NCI-H2196 (cell line): ENCODE measurements around the gene CNPY4.

Experiments used
- DNase-seq: peaks from one replicate; lab custom pipeline; 2025; ENCODE audit not compliant: unreplicated experiment; lab: John Stamatoyannopoulos, UW

The CNPY4 gene

GRCh38 chr7:100091411-100092181 is 27.8 kb upstream of the CNPY4 start:
- no peak for DNase-seq

DNA sequence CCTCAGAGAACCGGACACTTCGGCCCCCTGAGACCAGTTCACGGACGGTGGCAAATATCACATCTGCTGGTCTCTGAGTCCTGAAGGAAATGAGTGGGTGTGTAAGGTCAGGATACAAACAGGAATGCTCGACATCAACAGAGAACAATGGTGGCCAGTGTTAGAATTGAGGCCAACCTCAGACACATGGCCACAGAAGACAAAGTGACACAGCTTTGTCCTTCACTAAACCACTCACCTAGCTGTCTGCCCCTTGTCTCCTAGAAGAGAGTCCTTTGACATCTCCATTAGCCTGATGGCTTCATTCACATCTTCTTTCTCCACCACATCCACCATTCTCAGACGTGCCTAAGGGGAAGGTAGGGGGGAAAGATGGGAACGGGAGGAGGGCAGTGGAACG is 26.4 kb upstream of the CNPY4 start:
- DNase-seq = no peak

DNA sequence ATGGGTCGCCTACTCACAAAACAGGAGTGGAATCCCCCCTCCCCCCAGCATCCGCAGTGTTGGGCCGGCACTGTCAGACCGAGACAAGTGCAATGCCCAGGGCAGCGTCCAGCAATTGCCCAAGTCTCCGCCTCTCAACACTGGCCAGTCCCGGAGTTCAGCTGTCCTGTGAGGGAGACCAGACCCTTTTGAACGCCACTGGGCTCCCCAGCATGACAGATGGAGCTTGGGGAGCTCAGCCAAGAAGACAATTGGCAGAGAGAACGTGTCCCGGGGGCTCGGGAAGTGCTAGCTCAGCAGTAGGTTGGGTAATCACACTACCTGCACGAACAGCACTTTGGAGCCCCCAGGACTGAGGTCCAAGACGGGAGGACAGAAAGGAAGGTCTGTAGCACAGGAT is 25.9 kb upstream of the CNPY4 start:
- DNase-seq = no peak

DNA sequence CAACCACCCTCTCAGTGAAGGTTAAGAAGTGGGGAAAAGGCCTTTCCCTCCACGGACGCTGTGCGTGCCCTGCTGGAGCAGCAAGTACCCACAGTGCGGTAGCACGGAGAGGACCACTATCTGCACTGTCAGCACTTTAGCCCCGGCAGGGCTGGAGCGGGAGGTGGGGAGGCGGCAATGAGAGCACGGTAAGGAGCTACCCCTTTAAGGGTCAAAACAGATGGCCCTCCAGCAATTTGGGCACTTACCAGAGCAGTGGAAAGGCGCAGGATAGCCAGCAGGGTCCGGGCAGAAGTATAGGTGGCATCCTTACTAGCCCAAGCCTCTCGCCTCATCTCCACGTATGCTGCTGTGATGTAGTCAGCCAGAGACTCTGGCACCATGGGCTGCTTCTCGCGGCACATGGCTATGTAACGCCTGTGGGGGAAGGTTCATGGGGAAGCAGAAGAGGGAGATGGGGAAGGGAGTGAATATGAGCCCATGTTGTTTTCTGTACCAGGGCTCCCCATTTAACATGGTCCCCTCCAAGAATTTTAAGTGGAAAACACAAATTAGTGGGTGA is 25.4 kb upstream of the CNPY4 start:
- DNase-seq = no peak

- no peak for DNase-seq
Measured at GRCh38 chr7:100095289-100095688, 24.1 kb upstream of the CNPY4 start.

GRCh38 chr7:100095704-100096103 is 23.7 kb upstream of the CNPY4 start:
- DNase-seq = no peak

- DNase-seq = no peak
Measured at GRCh38 chr7:100098913-100099312, 20.5 kb upstream of the CNPY4 start.

GRCh38 chr7:100099452-100099851 is 20.0 kb upstream of the CNPY4 start:
- DNase-seq = no peak

GRCh38 chr7:100100420-100101015 is 18.9 kb upstream of the CNPY4 start:
- peak; percentile 97 for DNase-seq

DNA sequence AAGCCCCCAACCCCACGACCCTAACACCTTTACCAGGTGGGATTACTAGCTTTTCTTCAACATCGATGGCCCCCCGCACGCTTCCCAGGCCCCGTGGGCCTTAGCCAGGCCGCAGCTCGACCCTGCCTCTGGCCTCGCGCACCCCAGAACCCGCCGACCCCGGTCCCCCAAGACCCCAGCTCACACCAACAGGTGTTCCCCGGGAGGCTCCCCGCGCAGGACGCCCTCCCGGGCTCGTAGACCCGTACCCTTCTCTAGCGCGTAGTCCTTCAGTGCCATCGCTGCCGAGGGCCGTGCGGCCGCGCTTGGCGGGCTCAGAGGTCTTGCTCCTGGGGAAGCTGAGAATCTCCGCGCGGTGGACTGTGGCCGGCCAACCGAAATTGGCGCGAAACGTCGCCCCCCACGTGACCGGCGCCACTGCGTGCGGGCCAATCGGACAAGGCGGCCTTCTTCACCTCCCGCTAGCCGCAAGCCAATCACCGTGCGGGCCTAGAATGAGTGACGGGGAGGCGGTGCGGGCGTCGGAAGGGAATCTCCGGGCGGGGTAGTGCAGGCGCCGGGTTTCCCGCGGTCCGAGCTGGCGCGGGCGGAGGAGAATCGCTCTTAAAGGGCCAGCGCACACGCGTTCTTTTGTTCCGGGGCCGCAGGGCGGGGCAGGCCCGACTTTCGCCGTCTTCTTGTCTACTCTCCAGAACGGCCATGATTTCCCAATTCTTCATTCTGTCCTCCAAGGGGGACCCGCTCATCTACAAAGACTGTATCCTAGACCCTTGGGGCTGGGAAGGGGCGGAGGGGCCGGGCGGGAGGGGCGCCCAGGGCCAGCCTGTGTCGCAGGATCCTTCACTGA is 18.2 kb upstream of the CNPY4 start, which contains the start of the genes AP4M1 and MCM7:
Gene AP4M1 (plus strand): TSS at position 628 of the 847 bp plus-strand sequence. CDS start 72 bp downstream, at position 700.
Gene MCM7 (minus strand): TSS at position 382 of the 847 bp plus-strand sequence. CDS start 103 bp downstream, at position 279.
- DNase-seq = peak; percentile 99

DNA sequence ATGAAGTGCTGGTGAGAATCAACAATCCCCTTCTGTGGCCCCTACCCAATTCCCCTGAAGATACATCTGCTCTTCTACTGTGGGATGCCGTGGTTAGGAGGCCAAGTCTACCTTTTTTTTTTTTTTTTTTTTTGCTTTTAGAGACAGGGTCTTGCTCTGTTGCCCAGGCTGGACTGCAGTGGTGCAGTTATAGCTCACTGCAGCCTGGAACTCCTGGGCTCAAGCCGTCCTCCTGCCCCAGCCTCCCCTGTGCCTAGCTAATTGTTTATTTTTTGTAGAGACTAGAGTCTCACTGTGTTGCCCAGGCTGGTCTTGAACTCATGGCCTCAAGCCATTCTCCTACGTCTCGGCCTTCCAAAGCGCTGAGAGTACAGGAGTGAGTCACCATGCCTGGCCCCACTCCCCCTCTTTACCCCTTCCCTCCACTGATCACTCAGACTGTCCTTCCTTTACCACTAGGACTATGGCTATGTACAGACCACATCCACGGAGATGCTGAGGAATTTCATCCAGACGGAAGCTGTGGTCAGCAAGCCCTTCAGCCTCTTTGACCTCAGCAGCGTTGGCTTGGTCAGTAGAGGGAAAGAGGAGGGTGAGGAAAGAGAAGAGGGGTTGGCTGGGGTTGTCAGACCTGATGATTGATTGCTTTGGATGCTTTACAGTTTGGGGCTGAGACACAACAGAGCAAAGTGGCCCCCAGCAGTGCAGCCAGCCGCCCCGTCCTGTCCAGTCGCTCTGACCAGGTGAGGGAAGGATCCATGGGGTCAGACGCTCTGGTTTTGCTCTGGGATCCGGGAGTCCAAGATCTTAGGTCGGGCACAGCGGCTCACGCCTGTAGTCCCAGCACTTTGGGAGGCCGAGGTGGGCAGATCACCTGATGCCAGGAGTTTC is 16.2 kb upstream of the CNPY4 start:
- no peak for DNase-seq

DNA sequence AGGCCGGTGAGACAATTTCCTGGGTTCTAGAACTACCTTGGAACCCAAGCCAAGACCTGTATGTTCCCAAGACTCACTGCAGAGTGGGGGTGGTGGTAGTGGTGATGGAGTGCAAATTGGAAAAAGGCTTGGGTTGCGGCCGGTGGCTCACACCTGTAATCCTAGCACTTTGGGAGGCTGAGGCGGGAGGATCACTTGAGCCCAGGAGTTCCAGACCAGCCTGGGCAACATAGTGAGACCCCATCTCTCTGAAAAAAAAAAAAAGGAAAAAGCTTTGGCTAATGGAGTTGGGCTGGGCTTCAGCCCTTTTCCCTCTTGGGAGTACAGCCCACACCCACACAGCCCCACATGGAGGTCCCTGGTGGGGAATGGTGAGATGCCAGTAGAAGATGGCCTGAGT is 13.9 kb upstream of the CNPY4 start:
- DNase-seq = no peak

DNA sequence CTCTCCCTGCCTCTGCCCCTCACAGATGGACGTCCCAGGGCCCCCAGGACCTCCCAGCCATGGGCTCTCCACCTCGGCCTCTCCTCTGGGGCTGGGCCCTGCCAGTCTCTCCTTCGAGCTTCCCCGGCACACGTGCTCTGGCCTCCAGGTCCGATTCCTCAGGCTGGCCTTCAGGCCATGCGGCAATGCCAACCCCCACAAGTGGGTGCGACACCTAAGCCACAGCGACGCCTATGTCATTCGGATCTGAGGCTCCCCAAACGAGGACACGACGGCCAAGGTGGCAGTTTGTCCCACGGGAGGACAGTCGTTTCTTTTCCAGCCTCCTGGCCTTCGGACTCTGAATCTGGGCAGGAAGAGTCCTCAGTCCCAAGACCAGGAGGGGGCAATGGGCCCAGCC is 12.8 kb upstream of the CNPY4 start:
- DNase-seq = no peak

DNA sequence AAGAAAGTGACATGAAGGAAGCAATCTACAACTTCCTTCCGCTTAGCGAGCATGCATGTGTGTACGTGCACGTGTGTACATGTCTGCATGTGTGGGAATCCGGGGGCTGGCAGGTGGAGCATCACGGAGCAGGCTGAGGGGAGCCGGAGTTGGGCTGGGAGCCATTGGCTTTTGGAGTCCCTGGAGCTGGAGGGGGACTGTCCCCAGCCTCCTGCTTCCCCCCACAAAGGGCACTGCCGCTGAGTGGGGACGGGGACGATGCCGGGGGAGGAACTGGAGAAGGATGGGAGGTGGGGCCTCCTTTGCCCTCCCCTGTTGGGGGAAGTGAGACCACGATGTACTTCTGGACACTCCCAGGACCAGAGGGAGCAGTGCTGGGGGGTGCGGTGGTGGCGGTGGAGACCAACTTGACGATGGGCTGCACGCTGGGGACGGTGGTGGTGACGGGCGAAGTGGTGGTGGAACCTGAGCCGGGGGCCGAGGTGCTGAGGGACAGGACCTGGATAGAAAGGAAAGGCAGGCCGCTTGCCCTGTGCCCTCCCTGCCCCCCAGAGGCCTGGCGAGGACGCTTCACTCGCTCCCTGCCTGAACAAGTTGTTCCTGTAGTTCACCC is 12.2 kb upstream of the CNPY4 start:
- DNase-seq = no peak

DNA sequence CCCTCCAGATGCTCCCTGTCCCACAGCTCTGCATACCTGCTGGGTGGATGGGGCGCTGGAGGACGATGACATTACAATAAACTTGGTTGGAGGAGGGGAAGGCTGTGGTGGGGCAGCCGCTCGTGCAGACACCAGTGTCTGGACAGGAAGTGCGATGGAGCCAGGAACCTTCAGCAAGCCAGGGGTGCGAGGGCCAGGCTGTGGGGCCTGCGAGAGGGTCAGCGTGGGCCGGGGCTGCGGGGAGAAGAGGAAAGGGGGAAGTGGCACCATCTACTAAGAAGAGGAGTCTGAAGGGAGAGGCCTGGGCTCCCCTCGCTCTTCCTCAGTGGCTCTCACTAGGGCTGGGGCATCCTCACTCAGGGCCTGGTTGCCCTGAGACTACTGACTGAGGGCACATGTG is 11.5 kb upstream of the CNPY4 start:
- no peak for DNase-seq

DNA sequence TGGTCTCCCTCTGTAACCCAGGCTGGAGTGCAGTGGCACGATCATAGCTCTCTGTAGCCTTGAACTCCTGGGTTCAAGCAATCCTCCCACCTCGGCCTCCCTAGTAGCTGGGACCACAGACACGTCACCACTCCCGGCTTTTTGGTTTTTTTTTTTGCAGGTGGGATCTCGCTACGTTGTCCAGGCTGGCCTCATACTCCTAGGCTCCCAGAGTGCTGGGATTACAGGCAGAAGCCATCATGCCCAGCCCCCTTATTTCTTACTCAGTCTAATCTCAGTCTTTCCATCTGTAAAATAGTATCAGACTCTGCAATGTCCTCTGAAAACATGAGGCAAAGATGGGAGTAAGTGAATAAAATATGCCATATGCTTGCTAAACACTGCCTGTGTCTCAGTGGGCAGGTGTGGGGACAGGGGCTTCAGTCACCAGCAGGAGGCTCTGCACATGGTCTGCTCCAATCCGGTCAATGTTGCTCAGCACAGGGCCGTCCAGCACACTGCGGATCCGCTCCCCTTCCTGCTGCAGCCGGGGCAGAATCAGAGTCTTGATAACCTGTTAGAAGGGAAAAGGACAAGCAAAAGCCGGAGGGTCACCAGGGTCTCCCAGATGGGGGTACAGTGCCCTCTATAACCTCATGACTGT is 9.8 kb upstream of the CNPY4 start:
- DNase-seq = no peak

- DNase-seq = no peak
Measured at GRCh38 chr7:100111156-100111555, 8.3 kb upstream of the CNPY4 start.

DNA sequence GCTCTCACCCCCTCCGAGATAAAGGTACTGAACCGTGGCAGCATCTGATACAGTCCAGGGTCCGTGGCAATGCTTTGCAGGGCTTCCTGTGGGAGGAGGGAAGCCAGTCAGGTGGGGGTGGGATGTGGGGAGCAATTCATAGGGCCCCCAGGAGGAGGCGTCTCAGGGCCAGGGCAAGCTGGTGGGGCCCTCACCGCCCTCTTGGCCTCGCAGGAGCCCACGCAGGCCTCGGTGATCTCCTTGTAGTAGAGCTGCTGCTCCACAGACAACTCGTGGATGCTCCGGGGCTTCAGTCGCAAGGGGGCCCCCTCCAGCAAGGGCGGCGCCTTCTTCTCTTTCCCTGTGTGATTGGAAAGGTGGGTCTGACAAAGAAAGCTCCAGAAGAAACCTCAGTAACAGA is 7.5 kb upstream of the CNPY4 start:
- no peak for DNase-seq

- no peak for DNase-seq
Measured at GRCh38 chr7:100115026-100115425, 4.4 kb upstream of the CNPY4 start.
